ENCODE results near the gene ERC2. TPM values are rescaled to one million over a fixed set of nuclear protein-coding genes. Genes with fewer than 3 reads are reported as not detected.

Gene ERC2
- polyA plus RNA-seq, 2 of the 4 experiments (the other 2 are of a cell fraction): 0.16 TPM; not detected in 1

GRCh38 chr3:55686426-55687254 is 781.6 kb downstream of the ERC2 start:
- no peak for DNase-seq (ENCODE audit: low read depth in 1 of 2, low spot score in 1 of 2)
- WGBS (ENCODE audit: missing lambda C conversion rate): 34% methylated on average over 11 of the region's 11 CpGs
- Histone ChIP-seq H3K4me2 (no peak overlapping the region), H3K4me3 (no peak overlapping the region), H3K4me1 (no peaks in the 10 kb centered on the region), H3K27ac (no peak overlapping the region), H3K9me3 (no peaks in the 10 kb centered on the region)
- POLR2A ChIA-PET: no interaction called here
- CTCF ChIA-PET: no interaction called here
- no peak for FAIRE-seq
- TF ChIP-seq MYC (IDR thresholded peaks at IDR 0.05; ENCODE audit: borderline replicate concordance, low read length) (no peak), FOSL2 (IDR thresholded peaks at IDR 0.05) (no peak), FOSL2 (CRISPR knock-in tag; IDR thresholded peaks at IDR 0.05) (no peak), EHMT2 (IDR thresholded peaks at IDR 0.05; ENCODE audit: low read depth) (no peak), CHD4 (IDR thresholded peaks at IDR 0.05; ENCODE audit: borderline replicate concordance) (no peak), RCOR1 (IDR thresholded peaks at IDR 0.05; ENCODE audit: low read depth, low read length) (no peak), POLR2A (IDR thresholded peaks at IDR 0.05; ENCODE audit: low read length) (no peak), ESRRA (IDR thresholded peaks at IDR 0.05; ENCODE audit: borderline replicate concordance, low read length) (no peak), HES2 (IDR thresholded peaks at IDR 0.05) (no peak), JUNB (IDR thresholded peaks at IDR 0.05) (no peak), NFE2L2 (conservative IDR thresholded peaks at IDR 0.05; ENCODE audit: low read length) (no peak), JUN (IDR thresholded peaks at IDR 0.05) (no peak), FOXS1 (CRISPR knock-in tag; IDR thresholded peaks at IDR 0.05) (no peak), HDAC2 (IDR thresholded peaks at IDR 0.05) (no peak), RARB (CRISPR knock-in tag; IDR thresholded peaks at IDR 0.05) (no peak), HEYL (CRISPR knock-in tag; IDR thresholded peaks at IDR 0.05) (no peak), HMGXB4 (CRISPR knock-in tag; IDR thresholded peaks at IDR 0.05; ENCODE audit: borderline replicate concordance) (no peak)
- no peak for ATAC-seq

GRCh38 chr3:55683666-55684270 is 784.5 kb downstream of the ERC2 start:
- no peak for ATAC-seq
- no peak for TF ChIP-seq POLR2AphosphoS2 (conservative IDR thresholded peaks at IDR 0.05; ENCODE audit: low read length)
- TF ChIP-seq ZFP36 (IDR thresholded peaks at IDR 0.05; ENCODE audit: borderline replicate concordance, partially characterized antibody): no peak
- no peak for TF ChIP-seq FOXS1 (CRISPR knock-in tag; IDR thresholded peaks at IDR 0.05)
- no peak for TF ChIP-seq RARB (CRISPR knock-in tag; IDR thresholded peaks at IDR 0.05)
- no peak for TF ChIP-seq SREBF2 (IDR thresholded peaks at IDR 0.05)
- no peak for TF ChIP-seq BCL3 (IDR thresholded peaks at IDR 0.05)
- TF ChIP-seq EHF (CRISPR knock-in tag; IDR thresholded peaks at IDR 0.05): no peak
- ChIA-PET POLR2A (no interaction called here), CTCF (no interaction called here)
- no peaks in the 10 kb centered on the region for H3K9me3 ChIP-seq
- H3K4me1 ChIP-seq: no peaks in the 10 kb centered on the region
- DNase-seq (ENCODE audit: low read depth in 1 of 2, low spot score in 1 of 2): no peak
- WGBS (ENCODE audit: missing lambda C conversion rate): 44% methylated on average over 12 of the region's 12 CpGs
- no peak overlapping the region for H3K4me3 ChIP-seq
- no peak overlapping the region for H3K4me2 ChIP-seq
- FAIRE-seq: no peak
- H3K27ac ChIP-seq: no peak overlapping the region
